HepG2 (cell line): ENCODE measurements around the gene CISH. TPM values are rescaled to one million over a fixed set of nuclear protein-coding genes. Genes with fewer than 3 reads are reported as not detected.
A peak's percentile ranks its signal among the peaks of the same experiment; 100 is the strongest.

ENCODE experiments used
- IRF2 ChIP-seq: IDR thresholded peaks from 2 replicates; pipeline ENCODE4 v1.6.1; 2018; ENCODE audit warnings: missing genetic modification reagents, missing compliant biosample characterization
- NR2F1 ChIP-seq, 2 experiments: fragments of 450-650 bp in 1 of 2; formaldehyde crosslinking in 1 of 2; IDR thresholded peaks; 2 replicates each; pipeline versions ENCODE4 v1.5.0 to v1.6.1; 2016 to 2020; ENCODE audit warnings: mild to moderate bottlenecking in 1 of 2, missing compliant biosample characterization in 1 of 2, missing genetic modification reagents in 1 of 2, moderate library complexity in 1 of 2
- RXRB ChIP-seq: IDR thresholded peaks from 2 replicates; pipeline ENCODE4 v1.6.1; 2016; ENCODE audit warnings: borderline replicate concordance, missing genetic modification reagents, missing compliant biosample characterization
- SYNCRIP ChIP-seq: fragments of 200-400 bp; formaldehyde crosslinking; IDR thresholded peaks from 2 replicates; pipeline ENCODE4 v1.6.1; 2018; ENCODE audit warnings: mild to moderate bottlenecking, low read depth, low read length; ENCODE audit not compliant: insufficient read depth
- TAF15 ChIP-seq: fragments of 200-400 bp; formaldehyde crosslinking; IDR thresholded peaks from one replicate; pipeline ENCODE4 v1.6.1; 2018; ENCODE audit warnings: mild to moderate bottlenecking, low read depth, low read length; ENCODE audit not compliant: poor library complexity, severe bottlenecking
- TSC22D2 ChIP-seq: sonication (generic); formaldehyde crosslinking; IDR thresholded peaks from 2 replicates; pipeline ENCODE4 v1.5.1; 2020; ENCODE audit warnings: missing genetic modification reagents, mild to moderate bottlenecking, borderline replicate concordance
- ZNF235 ChIP-seq: sonication (generic); formaldehyde crosslinking; IDR thresholded peaks from 2 replicates; pipeline ENCODE4 v1.8.1; 2023; ENCODE audit warnings: mild to moderate bottlenecking, missing genetic modification reagents, borderline replicate concordance
- ZNF556 ChIP-seq: sonication (generic); formaldehyde crosslinking; IDR thresholded peaks from 2 replicates; pipeline ENCODE4 v1.4.0; 2020; ENCODE audit warnings: mild to moderate bottlenecking, missing genetic modification reagents, borderline replicate concordance
- ZNF746 ChIP-seq: sonication (generic); formaldehyde crosslinking; IDR thresholded peaks from 2 replicates; pipeline ENCODE4 v1.8.0; 2022; ENCODE audit warnings: mild to moderate bottlenecking, missing genetic modification reagents
- polyA plus RNA-seq, 8 experiments: library from polyadenylated mRNA; depleted of rRNA in 3 of 8; stranded (reverse) in 7 of 8; unstranded in 1 of 8; fragments of >200 nt; fragmentation: Illumina TruSeq in 4 of 8; extraction: Trizol in 4 of 8; gene quantifications; 2 replicates each; pipeline versions ENCODE4 v1.2.1 to v1.2.3, GENCODE V29; 2011 to 2016; ENCODE audit warnings: low read depth in 4 of 8, missing spikeins in 1 of 8, mixed read lengths in 1 of 8; ENCODE audit not compliant: insufficient read depth in 1 of 8
- total RNA-seq, 5 experiments: library from RNA; depleted of rRNA; stranded (reverse); fragments of >200 nt; fragmentation: Illumina TruSeq; extraction: Trizol; gene quantifications; 2 replicates each; pipeline ENCODE4 v1.2.3, GENCODE V29; 2016; ENCODE audit warnings: low read depth in 1 of 5
- TF ChIP-seq, protein P1 (sequence below): IDR thresholded peaks from 2 replicates; pipeline ENCODE4 v1.6.1; 2016; ENCODE audit warnings: low read depth, missing genetic modification reagents, missing compliant biosample characterization
- TF ChIP-seq, protein P2 (sequence below): IDR thresholded peaks from 2 replicates; pipeline ENCODE4 v1.6.1; 2016; ENCODE audit warnings: control low read depth
- TF ChIP-seq, protein P3 (sequence below): sonication (generic); formaldehyde crosslinking; IDR thresholded peaks from 2 replicates; pipeline ENCODE4 v1.4.0; 2020; ENCODE audit warnings: missing genetic modification reagents
- TF ChIP-seq, protein P4 (sequence below): sonication (generic); formaldehyde crosslinking; conservative IDR thresholded peaks from 2 replicates; pipeline ENCODE4 v1.4.0; 2020; ENCODE audit warnings: mild to moderate bottlenecking, missing genetic modification reagents, moderate library complexity
- TF ChIP-seq, protein P5 (sequence below): sonication (generic); formaldehyde crosslinking; IDR thresholded peaks from 2 replicates; pipeline ENCODE4 v1.4.0; 2020; ENCODE audit warnings: mild to moderate bottlenecking, missing genetic modification reagents

CISH gene
- total and polyA plus RNA-seq, 2 of the 13 experiments (the other 11 are each of a cell fraction or from before 2014, with no cell fraction given) = 0.91 to 1.5 TPM

DNA sequence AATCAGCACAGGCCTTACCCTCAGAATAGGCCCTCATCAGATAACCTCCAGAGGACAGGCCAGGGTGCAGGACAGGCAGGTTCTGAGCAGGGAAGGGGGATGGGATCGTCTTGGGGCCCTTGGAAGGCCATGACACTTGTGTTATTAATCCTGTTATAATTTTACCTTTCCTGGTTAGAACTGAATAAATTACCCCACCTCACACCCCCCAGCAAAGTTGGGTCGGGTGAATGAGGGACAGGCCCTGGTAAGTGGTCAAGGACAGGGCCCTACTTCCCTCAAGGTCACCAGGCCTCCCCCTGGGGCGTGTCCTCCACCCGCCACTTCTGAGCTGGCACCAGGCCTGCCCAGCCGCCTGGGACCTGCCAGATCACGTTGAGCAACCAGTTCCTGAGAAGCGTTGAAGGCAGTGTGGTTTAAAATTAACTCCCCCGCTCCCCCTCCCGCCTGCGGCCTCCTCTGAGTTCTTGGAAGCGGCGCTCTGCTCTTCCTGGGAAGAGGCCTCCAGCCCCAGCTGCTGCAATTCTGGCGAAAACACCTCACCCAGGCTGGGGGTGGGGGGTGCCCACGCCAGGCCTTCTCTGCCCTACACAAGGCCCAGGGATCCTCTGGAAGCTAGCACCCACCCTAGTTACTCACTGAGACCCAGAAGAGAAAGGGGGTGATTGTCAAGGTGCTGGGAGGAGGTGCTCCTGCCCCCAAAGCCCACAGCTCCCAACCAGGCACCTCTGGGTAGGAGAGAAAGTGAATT, 10.6 kb downstream of the CISH start (continued):
- TF ChIP-seq, protein P1, sequence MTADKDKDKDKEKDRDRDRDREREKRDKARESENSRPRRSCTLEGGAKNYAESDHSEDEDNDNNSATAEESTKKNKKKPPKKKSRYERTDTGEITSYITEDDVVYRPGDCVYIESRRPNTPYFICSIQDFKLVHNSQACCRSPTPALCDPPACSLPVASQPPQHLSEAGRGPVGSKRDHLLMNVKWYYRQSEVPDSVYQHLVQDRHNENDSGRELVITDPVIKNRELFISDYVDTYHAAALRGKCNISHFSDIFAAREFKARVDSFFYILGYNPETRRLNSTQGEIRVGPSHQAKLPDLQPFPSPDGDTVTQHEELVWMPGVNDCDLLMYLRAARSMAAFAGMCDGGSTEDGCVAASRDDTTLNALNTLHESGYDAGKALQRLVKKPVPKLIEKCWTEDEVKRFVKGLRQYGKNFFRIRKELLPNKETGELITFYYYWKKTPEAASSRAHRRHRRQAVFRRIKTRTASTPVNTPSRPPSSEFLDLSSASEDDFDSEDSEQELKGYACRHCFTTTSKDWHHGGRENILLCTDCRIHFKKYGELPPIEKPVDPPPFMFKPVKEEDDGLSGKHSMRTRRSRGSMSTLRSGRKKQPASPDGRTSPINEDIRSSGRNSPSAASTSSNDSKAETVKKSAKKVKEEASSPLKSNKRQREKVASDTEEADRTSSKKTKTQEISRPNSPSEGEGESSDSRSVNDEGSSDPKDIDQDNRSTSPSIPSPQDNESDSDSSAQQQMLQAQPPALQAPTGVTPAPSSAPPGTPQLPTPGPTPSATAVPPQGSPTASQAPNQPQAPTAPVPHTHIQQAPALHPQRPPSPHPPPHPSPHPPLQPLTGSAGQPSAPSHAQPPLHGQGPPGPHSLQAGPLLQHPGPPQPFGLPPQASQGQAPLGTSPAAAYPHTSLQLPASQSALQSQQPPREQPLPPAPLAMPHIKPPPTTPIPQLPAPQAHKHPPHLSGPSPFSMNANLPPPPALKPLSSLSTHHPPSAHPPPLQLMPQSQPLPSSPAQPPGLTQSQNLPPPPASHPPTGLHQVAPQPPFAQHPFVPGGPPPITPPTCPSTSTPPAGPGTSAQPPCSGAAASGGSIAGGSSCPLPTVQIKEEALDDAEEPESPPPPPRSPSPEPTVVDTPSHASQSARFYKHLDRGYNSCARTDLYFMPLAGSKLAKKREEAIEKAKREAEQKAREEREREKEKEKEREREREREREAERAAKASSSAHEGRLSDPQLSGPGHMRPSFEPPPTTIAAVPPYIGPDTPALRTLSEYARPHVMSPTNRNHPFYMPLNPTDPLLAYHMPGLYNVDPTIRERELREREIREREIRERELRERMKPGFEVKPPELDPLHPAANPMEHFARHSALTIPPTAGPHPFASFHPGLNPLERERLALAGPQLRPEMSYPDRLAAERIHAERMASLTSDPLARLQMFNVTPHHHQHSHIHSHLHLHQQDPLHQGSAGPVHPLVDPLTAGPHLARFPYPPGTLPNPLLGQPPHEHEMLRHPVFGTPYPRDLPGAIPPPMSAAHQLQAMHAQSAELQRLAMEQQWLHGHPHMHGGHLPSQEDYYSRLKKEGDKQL (CRISPR knock-in tag) = peak; percentile 76
- TF ChIP-seq ZNF235 (CRISPR knock-in tag) (no peak), ZNF746 (CRISPR knock-in tag) (peak; percentile 85), RXRB (CRISPR knock-in tag) (peak; percentile 93), SYNCRIP (no peak), TSC22D2 (CRISPR knock-in tag) (0 out of 2 replicates have a peak, but pooled peaks have one; percentile 22), IRF2 (CRISPR knock-in tag) (peak; percentile 47; the same call in 1 of the 2 replicates), TAF15 (no peak), ZNF556 (no peak), NR2F1 (CRISPR knock-in tag; IDR thresholded peaks at IDR 0.05) (peak in 1 of 2 experiments; percentile 62; a peak in 1 of 4 replicates)
- TF ChIP-seq, protein P2, sequence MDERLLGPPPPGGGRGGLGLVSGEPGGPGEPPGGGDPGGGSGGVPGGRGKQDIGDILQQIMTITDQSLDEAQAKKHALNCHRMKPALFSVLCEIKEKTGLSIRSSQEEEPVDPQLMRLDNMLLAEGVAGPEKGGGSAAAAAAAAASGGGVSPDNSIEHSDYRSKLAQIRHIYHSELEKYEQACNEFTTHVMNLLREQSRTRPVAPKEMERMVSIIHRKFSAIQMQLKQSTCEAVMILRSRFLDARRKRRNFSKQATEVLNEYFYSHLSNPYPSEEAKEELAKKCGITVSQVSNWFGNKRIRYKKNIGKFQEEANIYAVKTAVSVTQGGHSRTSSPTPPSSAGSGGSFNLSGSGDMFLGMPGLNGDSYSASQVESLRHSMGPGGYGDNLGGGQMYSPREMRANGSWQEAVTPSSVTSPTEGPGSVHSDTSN (CRISPR knock-in tag) = no peak
- TF ChIP-seq, protein P3, sequence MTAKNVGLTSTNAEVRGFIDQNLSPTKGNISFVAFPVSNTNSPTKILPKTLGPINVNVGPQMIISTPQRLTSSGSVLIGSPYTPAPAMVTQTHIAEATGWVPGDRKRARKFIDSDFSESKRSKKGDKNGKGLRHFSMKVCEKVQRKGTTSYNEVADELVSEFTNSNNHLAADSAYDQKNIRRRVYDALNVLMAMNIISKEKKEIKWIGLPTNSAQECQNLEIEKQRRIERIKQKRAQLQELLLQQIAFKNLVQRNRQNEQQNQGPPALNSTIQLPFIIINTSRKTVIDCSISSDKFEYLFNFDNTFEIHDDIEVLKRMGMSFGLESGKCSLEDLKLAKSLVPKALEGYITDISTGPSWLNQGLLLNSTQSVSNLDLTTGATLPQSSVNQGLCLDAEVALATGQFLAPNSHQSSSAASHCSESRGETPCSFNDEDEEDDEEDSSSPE (CRISPR knock-in tag) = peak; percentile 81
- TF ChIP-seq, protein P4, sequence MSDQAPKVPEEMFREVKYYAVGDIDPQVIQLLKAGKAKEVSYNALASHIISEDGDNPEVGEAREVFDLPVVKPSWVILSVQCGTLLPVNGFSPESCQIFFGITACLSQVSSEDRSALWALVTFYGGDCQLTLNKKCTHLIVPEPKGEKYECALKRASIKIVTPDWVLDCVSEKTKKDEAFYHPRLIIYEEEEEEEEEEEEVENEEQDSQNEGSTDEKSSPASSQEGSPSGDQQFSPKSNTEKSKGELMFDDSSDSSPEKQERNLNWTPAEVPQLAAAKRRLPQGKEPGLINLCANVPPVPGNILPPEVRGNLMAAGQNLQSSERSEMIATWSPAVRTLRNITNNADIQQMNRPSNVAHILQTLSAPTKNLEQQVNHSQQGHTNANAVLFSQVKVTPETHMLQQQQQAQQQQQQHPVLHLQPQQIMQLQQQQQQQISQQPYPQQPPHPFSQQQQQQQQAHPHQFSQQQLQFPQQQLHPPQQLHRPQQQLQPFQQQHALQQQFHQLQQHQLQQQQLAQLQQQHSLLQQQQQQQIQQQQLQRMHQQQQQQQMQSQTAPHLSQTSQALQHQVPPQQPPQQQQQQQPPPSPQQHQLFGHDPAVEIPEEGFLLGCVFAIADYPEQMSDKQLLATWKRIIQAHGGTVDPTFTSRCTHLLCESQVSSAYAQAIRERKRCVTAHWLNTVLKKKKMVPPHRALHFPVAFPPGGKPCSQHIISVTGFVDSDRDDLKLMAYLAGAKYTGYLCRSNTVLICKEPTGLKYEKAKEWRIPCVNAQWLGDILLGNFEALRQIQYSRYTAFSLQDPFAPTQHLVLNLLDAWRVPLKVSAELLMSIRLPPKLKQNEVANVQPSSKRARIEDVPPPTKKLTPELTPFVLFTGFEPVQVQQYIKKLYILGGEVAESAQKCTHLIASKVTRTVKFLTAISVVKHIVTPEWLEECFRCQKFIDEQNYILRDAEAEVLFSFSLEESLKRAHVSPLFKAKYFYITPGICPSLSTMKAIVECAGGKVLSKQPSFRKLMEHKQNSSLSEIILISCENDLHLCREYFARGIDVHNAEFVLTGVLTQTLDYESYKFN (CRISPR knock-in tag) = peak; percentile 91
- TF ChIP-seq, protein P5, sequence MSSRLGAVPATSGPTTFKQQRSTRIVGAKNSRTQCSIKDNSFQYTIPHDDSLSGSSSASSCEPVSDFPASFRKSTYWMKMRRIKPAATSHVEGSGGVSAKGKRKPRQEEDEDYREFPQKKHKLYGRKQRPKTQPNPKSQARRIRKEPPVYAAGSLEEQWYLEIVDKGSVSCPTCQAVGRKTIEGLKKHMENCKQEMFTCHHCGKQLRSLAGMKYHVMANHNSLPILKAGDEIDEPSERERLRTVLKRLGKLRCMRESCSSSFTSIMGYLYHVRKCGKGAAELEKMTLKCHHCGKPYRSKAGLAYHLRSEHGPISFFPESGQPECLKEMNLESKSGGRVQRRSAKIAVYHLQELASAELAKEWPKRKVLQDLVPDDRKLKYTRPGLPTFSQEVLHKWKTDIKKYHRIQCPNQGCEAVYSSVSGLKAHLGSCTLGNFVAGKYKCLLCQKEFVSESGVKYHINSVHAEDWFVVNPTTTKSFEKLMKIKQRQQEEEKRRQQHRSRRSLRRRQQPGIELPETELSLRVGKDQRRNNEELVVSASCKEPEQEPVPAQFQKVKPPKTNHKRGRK (CRISPR knock-in tag) = no peak
